Measurements from ENCODE around the gene PREP.
"Not testable (repeated sequence)": the region's sequence is repeated elsewhere in the genome, so short reads cannot be mapped to it uniquely, and the experiment has no call there.

PREP gene

GRCh38 chr6:105259913-105260889 is 142.7 kb downstream of the PREP start:
- no peak for DNase-seq

GRCh38 chr6:105258816-105259215 is 144.1 kb downstream of the PREP start:
- no peak for DNase-seq

- DNase-seq: no peak
These were observed 145.5 kb downstream of the PREP start for GRCh38 chr6:105257340-105257739.

GRCh38 chr6:105256619-105257018 is 146.3 kb downstream of the PREP start:
- no peak for DNase-seq

GRCh38 chr6:105253787-105254186 is 149.1 kb downstream of the PREP start:
- no peak for DNase-seq

- DNase-seq: no peak
These were observed 151.2 kb downstream of the PREP start for GRCh38 chr6:105251689-105252088.

- DNase-seq: no peak
These were observed 152.3 kb downstream of the PREP start for GRCh38 chr6:105250533-105250932.

GRCh38 chr6:105243487-105243886 is 159.4 kb downstream of the PREP start:
- DNase-seq: no peak

- no peak for DNase-seq
These were observed 167.7 kb downstream of the PREP start for GRCh38 chr6:105235155-105235554.

GRCh38 chr6:105231771-105232170 is 171.1 kb downstream of the PREP start:
- DNase-seq: not testable (repeated sequence)

Measured in activated CD4-positive, alpha-beta T cell treated with anti-CD3 and anti-CD28 coated beads, Interleukin-2, amount 50 U/mL, for 1 hour (primary cell).